Measurements from ENCODE around the gene ARHGAP23.

GRCh38 chr17:38448208-38448771, 20.0 kb downstream of the ARHGAP23 start:
- TF ChIP-seq CTCF (IDR thresholded peaks at IDR 0.05; ENCODE audit: low read length): no peak
- TF ChIP-seq EZH2 (IDR thresholded peaks at IDR 0.05; ENCODE audit: borderline replicate concordance, low read length): no peak

All from OCI-LY1 (cell line).